Activated CD4-positive, alpha-beta T cell treated with anti-CD3 and anti-CD28 coated beads, Interleukin-2, amount 50 U/mL, for 16 hours (primary cell): ENCODE data around the gene IFRD2.

Experiments used
- DNase-seq: peaks from one replicate; pipeline ENCODE4 v3.0.0-alpha.2; 2020

The IFRD2 gene

GRCh38 chr3:50292159-50293078, at the start of gene IFRD2:
IFRD2 (minus strand) TSS chr3:50292429; CDS start chr3:50292274, 155 bp downstream.
- DNase-seq = peak; percentile 98

- no peak for DNase-seq
Measured at GRCh38 chr3:50341537-50341936, 49.3 kb upstream of the IFRD2 start.

GRCh38 chr3:50340448-50341329, 48.5 kb upstream of the IFRD2 start, which contains the start of gene RASSF1:
RASSF1 (minus strand) TSS chr3:50340836; CDS start chr3:50340805, 31 bp downstream.
- DNase-seq = peak; percentile 89

GRCh38 chr3:50340147-50340447, 47.9 kb upstream of the IFRD2 start:
- DNase-seq = no peak

- no peak for DNase-seq
Measured at GRCh38 chr3:50339485-50340146, 47.4 kb upstream of the IFRD2 start.

GRCh38 chr3:50338965-50339364, 46.7 kb upstream of the IFRD2 start:
- DNase-seq = no peak

GRCh38 chr3:50337175-50337861, 45.1 kb upstream of the IFRD2 start:
- DNase-seq = peak; percentile 99

- DNase-seq = peak; percentile 69
Measured at GRCh38 chr3:50336452-50337174, 44.4 kb upstream of the IFRD2 start.

GRCh38 chr3:50334339-50335075, 42.3 kb upstream of the IFRD2 start:
- no peak for DNase-seq

GRCh38 chr3:50333744-50334328, 41.6 kb upstream of the IFRD2 start:
- no peak for DNase-seq

- no peak for DNase-seq
Measured at GRCh38 chr3:50331364-50331907, 39.2 kb upstream of the IFRD2 start.

GRCh38 chr3:50330330-50330729, 38.1 kb upstream of the IFRD2 start:
- DNase-seq = no peak

- DNase-seq = peak; percentile 97
Measured at GRCh38 chr3:50327943-50328691, 35.9 kb upstream of the IFRD2 start, which contains the start of gene TUSC2. TUSC2 (minus strand) TSS chr3:50328223; CDS start chr3:50328099, 124 bp downstream.

- DNase-seq = no peak
Measured at GRCh38 chr3:50327129-50327528, 34.9 kb upstream of the IFRD2 start.

GRCh38 chr3:50326182-50326541, 33.9 kb upstream of the IFRD2 start:
- no peak for DNase-seq

GRCh38 chr3:50325497-50326181, 33.4 kb upstream of the IFRD2 start:
- no peak for DNase-seq

GRCh38 chr3:50325113-50325480, 32.9 kb upstream of the IFRD2 start:
- DNase-seq = no peak

- peak; percentile 60 for DNase-seq
Measured at GRCh38 chr3:50324351-50325112, 32.3 kb upstream of the IFRD2 start.
